Neural crest cell (in vitro differentiated cells): ENCODE results near the gene PPP6R1. TPM values are rescaled to one million over a fixed set of nuclear protein-coding genes. Genes with fewer than 3 reads are reported as not detected.

Experiments
- DNase-seq: peaks from one replicate; pipeline ENCODE4 v3.0.0; 2021; ENCODE audit warnings: low read depth, mixed read lengths, low spot score
- H3K27ac Mint-ChIP-seq: one replicate; pipeline ENCODE4 v1.8.0; 2021; ENCODE audit warnings: mild to moderate bottlenecking, mixed read lengths; ENCODE audit not compliant: unreplicated experiment
- H3K27me3 Mint-ChIP-seq: 2 replicates; pipeline ENCODE4 v1.8.0; 2021; ENCODE audit warnings: low read depth, mild to moderate bottlenecking, mixed read lengths
- H3K36me3 Mint-ChIP-seq: 2 replicates; pipeline ENCODE4 v1.8.0; 2021; ENCODE audit warnings: low read depth, mild to moderate bottlenecking, mixed read lengths
- H3K4me1 Mint-ChIP-seq: 2 replicates; pipeline ENCODE4 v1.8.0; 2021; ENCODE audit warnings: mixed read lengths
- H3K4me3 Mint-ChIP-seq: one replicate; pipeline ENCODE4 v1.8.0; 2021; ENCODE audit warnings: mild to moderate bottlenecking, mixed read lengths
- H3K9me3 Mint-ChIP-seq: 2 replicates; pipeline ENCODE4 v1.8.0; 2021; ENCODE audit warnings: mixed read lengths
- total RNA-seq: library from RNA; stranded (reverse); gene quantifications from 2 replicates; pipeline ENCODE4 v1.2.1, GENCODE V29; 2021
- TF ChIP-seq, protein P1 (sequence below): fragments of 200-600 bp; sonication (generic); conservative IDR thresholded peaks from 2 replicates; pipeline ENCODE4 v1.5.0; 2021; ENCODE audit warnings: antibody characterized with exemption, mild to moderate bottlenecking

The PPP6R1 gene
- total RNA-seq, 1 donor from 2014 or later: 73.1 TPM

DNA sequence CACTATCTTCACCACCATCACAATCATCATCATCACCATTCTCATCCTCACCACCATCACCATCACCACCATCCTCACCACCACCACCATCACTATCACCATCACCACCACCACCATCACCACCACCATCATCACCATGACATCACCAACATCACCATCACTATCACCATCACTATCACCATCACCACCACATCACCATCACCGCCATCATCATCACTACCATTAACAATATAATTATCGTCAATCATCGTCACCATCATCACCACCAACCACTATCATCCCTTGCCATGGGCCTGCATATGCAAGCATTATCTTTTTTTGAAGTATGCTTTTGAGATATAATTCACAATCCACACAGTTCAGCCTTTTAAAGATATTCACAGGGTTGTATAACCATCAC is 7.6 kb upstream of the PPP6R1 start:
- DNase-seq: no peak
- Mint-ChIP-seq H3K9me3 (peaks cover 7% of the 10 kb centered on the region), H3K4me1 (peaks cover 5% of the 10 kb centered on the region), H3K27me3 (no peaks in the 10 kb centered on the region), H3K36me3 (peaks cover 19% of the 10 kb centered on the region), H3K27ac (no peak overlapping the region), H3K4me3 (peak overlapping the region; percentile 23)
- TF ChIP-seq, protein P1, sequence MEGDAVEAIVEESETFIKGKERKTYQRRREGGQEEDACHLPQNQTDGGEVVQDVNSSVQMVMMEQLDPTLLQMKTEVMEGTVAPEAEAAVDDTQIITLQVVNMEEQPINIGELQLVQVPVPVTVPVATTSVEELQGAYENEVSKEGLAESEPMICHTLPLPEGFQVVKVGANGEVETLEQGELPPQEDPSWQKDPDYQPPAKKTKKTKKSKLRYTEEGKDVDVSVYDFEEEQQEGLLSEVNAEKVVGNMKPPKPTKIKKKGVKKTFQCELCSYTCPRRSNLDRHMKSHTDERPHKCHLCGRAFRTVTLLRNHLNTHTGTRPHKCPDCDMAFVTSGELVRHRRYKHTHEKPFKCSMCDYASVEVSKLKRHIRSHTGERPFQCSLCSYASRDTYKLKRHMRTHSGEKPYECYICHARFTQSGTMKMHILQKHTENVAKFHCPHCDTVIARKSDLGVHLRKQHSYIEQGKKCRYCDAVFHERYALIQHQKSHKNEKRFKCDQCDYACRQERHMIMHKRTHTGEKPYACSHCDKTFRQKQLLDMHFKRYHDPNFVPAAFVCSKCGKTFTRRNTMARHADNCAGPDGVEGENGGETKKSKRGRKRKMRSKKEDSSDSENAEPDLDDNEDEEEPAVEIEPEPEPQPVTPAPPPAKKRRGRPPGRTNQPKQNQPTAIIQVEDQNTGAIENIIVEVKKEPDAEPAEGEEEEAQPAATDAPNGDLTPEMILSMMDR: no peak

DNA sequence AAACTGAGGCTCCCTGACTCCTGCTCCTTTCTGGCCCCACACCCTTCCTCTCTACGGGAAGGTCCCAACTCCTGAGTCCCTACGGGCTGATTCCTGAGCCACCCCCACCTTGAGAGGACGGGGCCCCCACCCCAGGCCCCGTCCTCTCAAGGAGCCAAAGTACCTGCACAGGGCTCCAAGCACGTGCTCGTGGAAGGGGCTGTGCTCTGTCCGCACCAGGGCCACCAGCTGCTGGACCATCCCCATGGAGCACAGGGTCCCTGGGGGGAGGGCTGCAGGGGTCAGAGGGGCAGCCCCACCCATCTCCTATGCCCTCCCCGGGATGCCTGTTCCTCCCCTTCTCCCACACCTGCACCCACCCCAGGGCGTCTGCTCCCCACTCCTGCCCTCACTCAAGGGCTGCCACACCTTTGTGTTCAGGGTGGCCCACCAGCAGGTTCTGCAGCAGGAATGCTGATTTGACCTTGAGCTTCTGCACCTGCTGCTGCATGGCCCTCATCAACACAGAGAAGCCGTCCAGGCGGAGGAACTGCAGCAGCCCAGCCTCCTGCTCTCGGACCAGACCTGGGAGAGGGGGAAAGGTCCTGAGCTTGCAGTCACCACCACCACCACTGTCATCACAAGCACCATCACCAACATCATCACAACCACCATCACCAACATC is 7.0 kb upstream of the PPP6R1 start:
- Mint-ChIP-seq H3K9me3 (peaks cover 7% of the 10 kb centered on the region), H3K4me1 (peaks cover 5% of the 10 kb centered on the region), H3K27me3 (no peaks in the 10 kb centered on the region), H3K36me3 (peaks cover 19% of the 10 kb centered on the region), H3K4me3 (no peak overlapping the region), H3K27ac (no peak overlapping the region)
- TF ChIP-seq, protein P1: no peak
- DNase-seq: no peak

DNA sequence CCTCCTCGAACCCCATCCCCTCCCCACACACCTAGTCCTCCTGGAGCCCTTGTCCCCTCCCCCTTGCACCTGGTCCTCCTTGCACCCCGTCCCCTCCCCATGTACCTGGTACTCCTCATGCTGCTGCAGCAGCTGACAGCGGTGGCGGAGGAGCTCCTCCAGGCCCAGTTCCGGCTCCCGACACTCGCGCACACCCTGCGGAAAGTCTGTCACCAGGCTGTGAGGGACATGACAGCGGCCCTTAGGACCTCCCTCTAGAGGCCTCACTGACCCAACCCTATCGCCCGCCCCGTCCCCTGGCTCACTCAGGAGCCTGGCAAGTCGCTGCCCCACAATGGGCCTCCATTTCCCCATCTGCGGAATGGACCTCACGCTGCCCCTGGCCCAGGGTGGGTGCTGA is 6.4 kb upstream of the PPP6R1 start:
- H3K4me1 Mint-ChIP-seq: peaks cover 10% of the 10 kb centered on the region
- H3K4me3 Mint-ChIP-seq: no peak overlapping the region
- H3K36me3 Mint-ChIP-seq: peaks cover 16% of the 10 kb centered on the region
- no peak overlapping the region for H3K27ac Mint-ChIP-seq
- H3K9me3 Mint-ChIP-seq: peaks cover 7% of the 10 kb centered on the region
- no peaks in the 10 kb centered on the region for H3K27me3 Mint-ChIP-seq
- DNase-seq: no peak
- TF ChIP-seq, protein P1: no peak

DNA sequence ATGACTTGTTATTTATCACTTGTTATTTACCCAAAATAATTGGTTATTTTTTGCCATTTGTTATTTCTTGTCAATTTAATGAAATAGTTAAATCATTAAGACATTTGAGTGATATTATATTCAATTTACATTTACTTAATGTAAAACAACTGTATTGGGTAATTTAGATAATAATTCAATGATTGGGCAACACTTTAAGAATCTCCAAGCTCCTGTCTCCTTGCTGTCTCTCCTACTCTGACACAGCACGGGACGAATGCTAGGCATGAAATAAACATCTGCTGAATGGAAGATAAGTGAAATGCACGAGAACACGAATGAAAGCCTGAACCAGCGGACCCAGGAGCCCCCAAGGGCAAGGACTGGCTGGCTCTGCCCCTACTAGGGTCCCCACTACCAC is 5.7 kb upstream of the PPP6R1 start:
- H3K36me3 Mint-ChIP-seq: peaks cover 16% of the 10 kb centered on the region
- DNase-seq: no peak
- no peak overlapping the region for H3K27ac Mint-ChIP-seq
- no peaks in the 10 kb centered on the region for H3K27me3 Mint-ChIP-seq
- peaks cover 14% of the 10 kb centered on the region for H3K4me1 Mint-ChIP-seq
- H3K9me3 Mint-ChIP-seq: peaks cover 7% of the 10 kb centered on the region
- TF ChIP-seq, protein P1: no peak
- H3K4me3 Mint-ChIP-seq: no peak overlapping the region

DNA sequence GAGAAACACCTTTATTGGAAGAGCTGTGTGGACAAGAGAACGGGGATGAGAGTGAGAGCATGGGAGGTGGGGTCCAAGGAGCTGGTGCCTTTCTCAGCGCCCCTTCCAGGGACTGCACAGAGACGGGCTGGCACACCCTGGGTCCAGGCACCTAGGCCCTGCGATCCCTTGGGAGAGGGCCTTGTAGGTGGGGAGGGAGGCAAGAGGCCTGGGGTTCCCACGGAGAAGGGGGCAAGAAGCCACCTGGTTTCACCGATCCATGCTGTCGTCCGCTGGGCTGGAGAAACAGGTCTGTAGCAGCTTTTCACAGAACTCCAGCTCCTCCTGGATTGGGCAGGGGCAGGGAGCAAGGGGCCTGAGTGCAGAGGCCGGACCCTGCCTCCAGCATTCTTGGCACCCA is 3.5 kb upstream of the PPP6R1 start:
- H3K4me1 Mint-ChIP-seq: peaks cover 26% of the 10 kb centered on the region
- H3K27ac Mint-ChIP-seq: no peak overlapping the region
- H3K9me3 Mint-ChIP-seq: peaks cover 7% of the 10 kb centered on the region
- TF ChIP-seq, protein P1: no peak
- DNase-seq: no peak
- H3K4me3 Mint-ChIP-seq: no peak overlapping the region
- no peaks in the 10 kb centered on the region for H3K27me3 Mint-ChIP-seq
- H3K36me3 Mint-ChIP-seq: peaks cover 13% of the 10 kb centered on the region
